NCI-H460 (cell line): Measurements from ENCODE around the gene LRRC37A. TPM values are rescaled to one million over a fixed set of nuclear protein-coding genes. Genes with fewer than 3 reads are reported as not detected.
"Not testable (repeated sequence)": the region's sequence is repeated elsewhere in the genome, so short reads cannot be mapped to it uniquely, and the experiment has no call there.

Experiments
- DNase-seq: peaks from one replicate; pipeline ENCODE4 v3.0.0-alpha.2; 2016; ENCODE audit warnings: low read depth; ENCODE audit errors: extremely low read depth
- polyA plus RNA-seq: library from polyadenylated mRNA; depleted of rRNA; stranded (reverse); fragments of >200 nt; gene quantifications from 2 replicates; pipeline ENCODE4 v1.2.3, GENCODE V29; 2014; cell fraction: nucleus; rRNA removed
- total RNA-seq: library from RNA; depleted of rRNA; stranded (reverse); fragments of >200 nt; shearing (Covaris generic); gene quantifications from 2 replicates; pipeline ENCODE4 v1.2.3, GENCODE V29; 2014; rRNA removed

The LRRC37A gene
- 1.2 and 1.5 TPM in 2 replicates for total RNA-seq
- polyA plus RNA-seq, result 0.35 and 0.43 TPM in 2 replicates

GRCh38 chr17:46294831-46295230 lies at the start of gene LRRC37A:
LRRC37A (plus strand) TSS chr17:46295131; CDS start chr17:46295134, 3 bp downstream.
- DNase-seq, result not testable (repeated sequence)

GRCh38 chr17:46249153-46249552 lies 45.8 kb upstream of the LRRC37A start:
- DNase-seq, result not testable (repeated sequence)

GRCh38 chr17:46252804-46253203 lies 42.1 kb upstream of the LRRC37A start:
- DNase-seq, result not testable (repeated sequence)

- not testable (repeated sequence) for DNase-seq
These were observed 41.2 kb upstream of the LRRC37A start for GRCh38 chr17:46253722-46254121.

- not testable (repeated sequence) for DNase-seq
These were observed 40.7 kb upstream of the LRRC37A start for GRCh38 chr17:46254215-46254614.

- DNase-seq, result not testable (repeated sequence)
These were observed 38.6 kb upstream of the LRRC37A start for GRCh38 chr17:46256369-46256768.

- DNase-seq, result not testable (repeated sequence)
These were observed 34.9 kb upstream of the LRRC37A start for GRCh38 chr17:46259845-46260661.

- no peak for DNase-seq
These were observed 32.7 kb upstream of the LRRC37A start for GRCh38 chr17:46262271-46262670.

GRCh38 chr17:46264456-46265198 lies 30.3 kb upstream of the LRRC37A start:
- no peak for DNase-seq

- DNase-seq, result not testable (repeated sequence)
These were observed 28.8 kb upstream of the LRRC37A start for GRCh38 chr17:46266063-46266655.

GRCh38 chr17:46266656-46267544 lies 28.0 kb upstream of the LRRC37A start:
- peak; percentile 87 for DNase-seq

GRCh38 chr17:46270032-46270431 lies 24.9 kb upstream of the LRRC37A start:
- no peak for DNase-seq

GRCh38 chr17:46273541-46274236 lies 21.2 kb upstream of the LRRC37A start:
- no peak for DNase-seq

GRCh38 chr17:46274238-46274637 lies 20.7 kb upstream of the LRRC37A start:
- DNase-seq, result no peak

- DNase-seq, result not testable (repeated sequence)
These were observed 18.0 kb upstream of the LRRC37A start for GRCh38 chr17:46276728-46277479.

- not testable (repeated sequence) for DNase-seq
These were observed 13.6 kb upstream of the LRRC37A start for GRCh38 chr17:46281336-46281735.

GRCh38 chr17:46282635-46283034 lies 12.3 kb upstream of the LRRC37A start:
- not testable (repeated sequence) for DNase-seq

GRCh38 chr17:46284467-46284866 lies 10.5 kb upstream of the LRRC37A start:
- DNase-seq, result not testable (repeated sequence)

- DNase-seq, result not testable (repeated sequence)
These were observed 9.4 kb upstream of the LRRC37A start for GRCh38 chr17:46285500-46285899.
